ENCODE measurements around the gene METTL26.

METTL26 gene

DNA sequence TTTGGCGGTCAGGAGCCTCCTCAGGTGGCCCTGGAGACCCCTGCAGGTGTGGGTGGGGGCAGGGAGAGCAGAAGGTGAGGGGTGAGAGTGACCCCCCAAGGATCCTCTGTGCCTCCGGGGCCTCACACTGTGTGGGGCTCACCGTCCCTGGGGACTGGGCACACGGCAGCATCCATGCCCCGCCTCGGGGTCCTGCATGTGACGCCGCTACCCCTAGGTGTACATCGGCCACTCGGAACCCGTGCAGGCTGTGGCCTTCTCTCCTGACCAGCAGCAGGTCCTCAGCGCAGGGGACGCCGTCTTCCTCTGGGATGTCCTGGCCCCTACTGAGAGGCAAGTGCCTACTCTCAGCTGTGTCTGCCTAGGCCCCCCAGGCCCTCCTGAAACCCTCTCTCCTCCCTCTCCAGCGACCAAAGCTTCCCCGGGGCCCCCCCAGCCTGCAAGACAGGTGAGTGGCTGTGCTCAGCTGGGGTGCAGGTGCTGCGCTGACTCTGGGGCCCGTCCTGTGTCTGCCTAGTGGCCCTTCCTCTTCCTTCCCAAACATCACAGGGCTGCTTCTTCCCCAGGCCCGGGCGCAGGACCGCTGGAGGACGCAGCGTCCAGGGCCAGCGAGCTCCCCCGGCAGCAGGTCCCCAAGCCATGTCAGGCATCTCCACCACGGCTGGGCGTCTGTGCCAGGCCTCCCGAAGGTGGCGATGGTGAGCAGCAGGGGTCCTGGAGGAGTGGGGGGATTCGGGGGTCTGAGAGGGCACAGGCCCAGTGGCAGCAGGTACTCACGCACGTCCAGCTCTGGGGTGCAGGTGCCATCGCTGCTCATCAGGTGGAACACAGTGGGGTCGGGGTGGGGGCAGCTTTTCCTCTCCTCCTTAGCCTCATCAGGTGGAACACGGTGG, 22.8 kb upstream of the METTL26 start:
- no peak for DNase-seq

DNA sequence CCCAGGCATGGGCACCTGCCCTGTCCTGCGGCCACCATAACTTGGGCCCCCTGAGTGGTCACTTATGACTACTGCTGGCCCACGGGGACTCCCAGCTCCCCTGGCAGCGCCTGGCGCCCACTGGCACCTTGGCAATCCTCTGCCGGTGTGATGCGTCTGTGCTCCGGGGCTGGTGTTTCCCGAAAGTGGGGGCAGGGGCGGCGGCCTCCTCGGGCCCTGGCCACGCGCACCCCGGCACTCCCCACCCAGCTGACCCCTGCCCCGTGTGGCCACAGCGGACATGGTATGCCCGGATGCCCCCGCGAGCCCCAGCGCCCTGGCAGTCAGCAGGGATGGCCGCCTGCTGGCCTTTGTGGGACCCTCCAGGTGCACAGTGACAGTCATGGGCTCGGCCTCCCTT, 21.4 kb upstream of the METTL26 start:
- no peak for DNase-seq

DNA sequence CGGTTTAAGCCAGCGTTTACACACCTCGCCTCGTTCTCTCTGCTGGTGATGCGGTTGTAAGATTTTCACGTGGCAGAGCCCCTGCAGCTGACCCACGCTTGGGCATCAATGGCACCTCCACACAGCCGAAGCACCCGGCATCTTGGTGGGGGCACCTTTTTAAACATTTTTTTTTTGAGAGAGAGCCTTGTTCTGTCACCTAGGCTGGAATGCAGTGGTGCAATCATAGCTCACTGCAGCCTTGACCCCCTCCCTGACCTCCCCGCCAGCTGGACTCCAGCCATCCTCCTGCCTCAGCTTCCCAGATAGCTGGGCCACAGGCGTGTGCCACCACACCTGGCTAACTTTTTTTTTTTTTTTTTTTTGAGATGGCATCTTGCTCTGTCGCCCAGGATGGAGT, 17.9 kb upstream of the METTL26 start:
- DNase-seq, result no peak

DNA sequence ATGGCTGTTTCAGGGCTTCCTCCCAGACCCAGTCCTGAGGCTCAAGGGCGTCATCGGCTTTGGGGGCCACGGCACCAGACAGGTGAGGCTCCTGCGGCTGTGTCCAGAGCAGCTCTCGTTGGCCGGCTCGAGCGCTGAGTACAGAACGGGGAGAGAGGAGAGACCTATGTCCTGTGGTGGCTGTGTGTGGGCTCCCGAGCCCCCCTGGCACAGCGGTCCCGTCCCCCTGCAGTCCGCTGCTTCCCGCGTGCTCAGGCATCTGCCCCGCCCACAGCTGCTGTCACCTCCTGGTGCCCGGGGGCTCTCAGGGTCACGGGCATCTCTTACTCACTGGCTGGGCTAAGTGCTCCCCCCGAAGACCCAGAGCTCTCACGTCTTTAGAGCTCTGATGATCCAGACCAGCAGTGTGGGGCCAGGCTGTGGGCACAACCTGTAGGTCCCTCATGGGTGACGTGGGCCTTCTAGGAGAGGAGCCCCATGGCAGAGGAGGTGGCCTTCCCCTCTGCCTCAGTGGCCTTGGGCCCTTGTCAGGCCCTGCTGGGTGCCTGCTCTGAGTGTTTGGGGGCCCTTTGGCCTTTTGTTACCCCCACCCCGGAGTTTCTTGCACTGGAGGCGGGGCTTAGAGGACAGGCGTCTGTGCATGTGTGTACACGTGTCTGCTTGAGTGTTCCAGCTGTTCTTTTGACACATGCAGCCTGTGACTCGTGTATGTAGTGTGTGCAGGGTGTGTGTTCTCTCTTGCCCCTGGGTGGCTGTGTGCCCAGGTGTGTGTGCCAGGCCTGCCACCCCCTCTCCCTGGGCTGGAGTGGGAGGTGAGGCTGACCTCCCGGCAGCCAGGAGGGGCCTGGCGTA, 16.6 kb upstream of the METTL26 start:
- DNase-seq, result no peak

DNA sequence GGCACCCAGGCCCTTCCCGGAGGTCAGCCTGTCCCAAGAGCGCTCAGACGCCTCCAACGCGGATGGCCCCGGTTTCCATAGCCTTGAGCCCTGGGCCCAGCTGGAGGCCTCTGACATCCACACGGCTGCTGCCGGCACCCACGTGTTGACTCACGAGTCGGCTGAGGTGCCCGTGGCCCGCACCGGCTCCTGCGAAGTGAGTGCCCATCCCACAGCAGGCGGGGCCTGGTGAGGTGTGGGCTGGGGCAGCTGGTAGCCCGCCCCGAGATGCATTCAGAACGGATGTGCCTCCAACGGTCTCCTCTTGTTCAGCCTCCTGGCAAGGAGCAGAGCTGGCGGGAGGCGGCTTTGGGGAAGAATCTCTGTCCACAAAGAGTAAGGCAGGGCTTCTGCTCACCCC, 15.7 kb upstream of the METTL26 start:
- DNase-seq, result no peak

DNA sequence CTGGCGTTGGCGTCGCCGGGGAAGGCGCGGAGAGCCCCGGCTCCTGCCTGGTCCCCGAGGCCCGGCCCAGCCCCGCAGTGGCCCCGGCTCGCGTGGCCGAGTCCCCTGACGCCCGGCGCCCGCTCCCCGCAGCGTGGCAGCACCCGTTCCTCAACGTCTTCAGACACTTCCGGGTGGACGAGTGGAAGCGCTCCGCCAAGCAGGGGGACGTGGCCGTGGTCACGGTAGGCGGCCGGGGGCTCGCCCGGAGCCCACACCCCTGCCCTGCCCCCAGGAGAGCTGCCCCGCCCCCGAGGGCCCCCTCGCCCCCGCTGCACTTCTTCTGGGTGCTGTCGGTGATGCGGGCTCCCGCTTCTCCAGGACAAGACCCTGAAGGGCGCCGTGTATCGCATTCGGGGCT, 13.5 kb upstream of the METTL26 start:
- no peak for DNase-seq

DNA sequence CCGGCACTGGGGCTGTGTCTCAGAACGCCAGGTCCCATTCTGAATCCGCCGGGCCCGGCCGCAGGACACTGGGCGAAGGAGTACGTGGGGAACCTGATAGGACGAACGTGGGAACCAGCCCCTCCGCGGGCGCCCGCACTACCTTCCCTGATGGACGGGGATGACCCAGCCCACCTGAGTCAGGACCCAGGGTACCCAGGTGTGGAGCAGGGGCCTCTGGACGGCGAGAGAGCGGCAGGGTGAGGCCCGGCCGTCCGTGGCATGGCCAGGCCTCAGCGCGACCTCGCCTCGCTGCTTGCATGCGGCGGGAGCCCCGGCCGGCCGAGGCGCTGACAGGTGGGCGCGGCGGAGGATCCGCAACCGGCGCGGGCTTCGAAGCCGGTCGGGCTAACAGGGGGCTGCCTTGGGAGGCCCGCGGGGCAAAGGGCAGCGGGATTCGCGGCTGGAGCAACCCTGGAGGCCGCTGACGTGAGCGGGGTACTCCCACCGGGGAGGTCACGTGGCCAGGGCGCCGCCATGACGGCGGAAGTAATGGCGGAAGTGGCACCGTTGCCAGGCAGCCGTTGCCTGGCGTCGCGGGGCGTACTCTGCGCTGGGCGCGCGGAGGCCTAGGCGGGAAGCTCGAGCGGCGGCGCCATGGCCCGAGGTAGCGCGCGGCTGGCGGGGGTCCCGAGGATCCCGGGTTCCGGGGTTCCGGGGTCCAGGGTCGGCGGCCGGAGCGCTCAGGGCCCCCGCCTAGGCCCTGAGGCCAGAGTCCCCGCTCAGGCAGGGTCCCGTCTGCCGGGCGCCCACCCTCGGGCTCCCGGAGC, 12.9 kb upstream of the METTL26 start, which contains the start of gene WDR90:
Gene WDR90, plus strand, starts transcription at position 585 of the 809 bp plus-strand sequence. Its CDS starts 52 bp downstream, at position 637.
- DNase-seq, result peak; percentile 82

DNA sequence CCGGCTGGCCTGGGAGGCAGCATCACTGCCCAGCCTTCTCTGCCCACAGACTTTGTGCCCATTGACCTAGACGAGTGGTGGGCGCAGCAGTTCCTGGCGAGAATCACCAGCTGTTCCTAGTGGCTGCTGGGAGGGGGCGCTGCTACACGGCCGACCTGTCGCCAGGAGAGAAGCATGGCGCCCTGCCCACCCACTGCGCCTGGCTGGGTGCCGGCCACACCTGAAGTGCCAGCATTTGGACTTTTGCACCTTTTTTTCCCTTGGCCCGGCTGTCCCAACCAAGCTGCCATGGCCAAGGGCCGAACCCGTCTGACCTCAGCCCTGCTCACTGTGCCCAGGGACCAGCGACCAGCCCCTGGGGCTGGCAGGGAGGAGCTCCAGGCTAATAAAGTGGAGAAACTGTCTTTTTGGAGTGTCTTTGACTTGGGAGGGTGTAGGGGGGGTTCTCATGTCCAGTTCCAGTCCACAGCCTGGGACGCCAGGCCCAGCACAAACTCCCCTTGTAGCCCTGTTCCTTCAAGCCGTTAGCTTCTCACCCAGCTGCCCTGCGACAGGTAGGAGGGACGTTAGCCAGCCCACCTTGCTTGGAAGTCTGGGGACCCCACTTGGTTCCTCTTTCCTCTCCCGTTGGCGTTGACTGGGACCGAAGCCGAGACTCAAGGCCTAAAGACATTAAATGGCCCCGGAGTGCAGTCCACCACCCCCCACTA, 12.1 kb upstream of the METTL26 start:
- no peak for DNase-seq

DNA sequence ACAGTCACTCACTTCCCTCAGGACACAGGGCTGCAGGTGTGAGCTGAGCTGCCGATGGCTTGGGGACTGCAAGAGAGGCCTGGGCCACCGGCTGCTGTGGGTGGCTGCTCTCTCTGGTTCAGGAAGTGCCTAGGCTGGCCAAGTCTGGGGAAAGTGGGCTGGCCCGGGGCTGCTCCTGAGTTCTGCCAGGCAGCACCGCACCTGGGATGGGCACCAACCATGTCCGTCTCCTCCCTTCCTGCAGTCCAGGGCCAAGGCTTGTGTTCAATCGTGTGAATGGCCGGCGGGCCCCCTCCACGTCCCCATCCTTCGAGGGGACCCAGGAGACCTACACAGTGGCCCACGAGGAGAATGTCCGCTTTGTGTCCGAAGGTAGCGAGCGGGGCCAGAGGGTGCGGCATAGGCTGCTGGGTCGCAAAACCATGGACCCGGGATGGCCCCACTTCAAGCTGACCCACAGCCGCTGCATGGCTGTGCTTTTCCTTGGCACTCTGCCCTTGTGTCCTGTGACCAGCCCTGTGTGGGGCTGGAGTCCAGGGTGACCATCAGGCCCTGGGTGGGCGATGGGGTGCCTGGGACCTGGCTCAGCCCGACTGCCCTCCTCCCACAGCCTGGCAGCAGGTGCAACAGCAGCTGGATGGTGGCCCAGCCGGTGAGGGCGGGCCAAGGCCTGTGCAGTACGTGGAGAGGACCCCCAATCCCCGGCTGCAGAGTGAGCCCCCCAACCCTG, 11.2 kb upstream of the METTL26 start:
- DNase-seq, result no peak

DNA sequence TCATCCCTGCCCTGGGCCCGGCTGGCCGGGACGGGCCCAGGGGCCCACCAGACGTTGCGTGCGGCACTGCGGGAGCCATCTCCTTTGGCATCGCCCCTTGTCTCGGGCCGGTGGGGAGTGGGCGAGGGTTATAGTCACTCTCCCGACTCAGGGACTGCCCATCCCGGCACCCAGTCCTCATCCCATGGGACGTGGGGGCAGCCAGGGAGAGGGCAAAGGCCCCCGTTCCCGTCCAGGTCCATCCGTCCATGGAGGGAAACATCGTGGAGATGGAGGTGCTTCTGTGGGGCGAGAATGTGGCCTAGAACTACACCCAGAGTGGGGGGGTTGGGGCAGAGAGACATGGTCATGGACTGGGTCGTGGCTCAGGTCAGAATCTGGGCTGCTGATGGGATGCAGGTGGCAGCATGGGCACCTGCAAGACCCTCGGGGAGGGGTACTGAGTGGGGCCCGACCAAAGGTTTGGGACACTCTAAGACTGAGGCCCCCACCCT, 10.6 kb upstream of the METTL26 start:
- DNase-seq, result no peak

DNA sequence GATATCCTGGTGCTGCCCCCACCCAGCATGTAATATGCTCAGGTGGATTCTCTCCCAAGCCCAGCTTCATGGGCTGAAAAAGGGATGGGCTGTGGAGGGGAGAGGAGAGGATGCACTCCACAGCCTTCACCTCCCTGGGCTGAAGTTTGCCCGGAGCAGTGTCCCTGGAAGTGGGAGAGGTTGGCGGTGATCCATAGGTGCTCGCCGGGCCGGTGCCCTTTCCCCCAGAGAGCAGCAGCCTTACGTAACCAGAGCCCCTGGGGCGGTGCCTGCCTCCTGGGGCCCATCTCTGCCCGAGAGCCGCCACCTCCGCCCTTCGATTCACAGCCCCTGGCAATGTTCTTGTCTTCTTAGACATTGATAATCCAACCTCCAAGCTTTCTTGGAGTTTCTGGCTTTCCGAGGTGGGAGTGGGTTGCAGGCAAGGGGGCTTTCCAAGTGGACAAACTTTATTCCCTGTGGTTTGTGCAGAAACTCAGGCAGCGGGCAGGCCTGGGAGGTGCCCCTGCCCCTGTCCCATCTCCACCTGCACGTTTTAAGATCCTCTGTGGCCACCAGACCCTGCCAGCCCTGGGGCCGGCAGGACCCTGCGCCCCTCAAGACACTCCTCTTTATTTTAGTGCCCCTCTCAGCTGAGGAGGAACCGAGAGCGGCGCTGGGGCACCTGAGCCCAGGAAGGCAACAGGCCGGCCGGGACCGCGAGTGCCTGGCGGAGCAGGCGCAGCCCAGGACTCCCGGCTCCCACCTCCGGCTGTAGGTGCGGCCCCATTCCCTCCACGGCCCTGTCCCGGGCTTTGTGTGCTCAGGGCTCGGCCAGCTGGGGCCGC, 10.0 kb upstream of the METTL26 start:
- DNase-seq, result no peak

DNA sequence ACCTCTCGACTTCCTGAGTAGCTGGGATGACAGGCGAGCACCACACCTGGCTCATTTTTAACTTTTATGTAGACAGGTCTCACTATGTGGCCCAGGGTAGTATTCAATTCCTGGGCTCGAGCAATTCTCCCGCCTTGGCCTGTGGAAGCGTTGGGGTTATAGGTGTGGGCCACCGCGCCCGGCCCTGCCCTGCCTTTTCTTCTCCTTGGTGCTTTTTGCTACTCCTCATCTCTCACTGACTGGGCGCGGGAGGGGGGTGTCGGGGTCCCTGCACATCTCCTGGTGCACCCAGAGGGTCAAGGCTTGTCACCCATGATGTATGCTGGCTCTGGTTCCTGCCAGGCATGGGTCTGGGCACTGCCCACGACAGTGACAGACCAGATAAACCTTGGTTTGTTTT, 8.5 kb upstream of the METTL26 start:
- DNase-seq, result no peak

DNA sequence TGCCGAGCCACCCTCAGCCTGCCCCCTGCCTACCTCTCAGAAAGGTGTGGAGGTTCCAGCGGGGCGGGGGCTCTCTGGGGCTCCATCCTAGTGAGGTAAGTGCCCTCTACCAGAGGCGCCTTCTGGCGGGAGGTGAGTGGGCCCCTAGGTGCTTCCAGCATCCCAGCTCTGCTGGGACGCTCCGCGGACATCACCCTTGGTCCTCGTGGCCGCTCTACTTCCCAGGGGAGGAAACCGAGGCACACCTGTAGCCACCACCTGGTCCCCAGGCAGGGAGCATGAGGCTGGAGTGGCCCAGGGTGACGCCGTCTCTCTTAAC, 6.9 kb upstream of the METTL26 start:
- no peak for DNase-seq

DNA sequence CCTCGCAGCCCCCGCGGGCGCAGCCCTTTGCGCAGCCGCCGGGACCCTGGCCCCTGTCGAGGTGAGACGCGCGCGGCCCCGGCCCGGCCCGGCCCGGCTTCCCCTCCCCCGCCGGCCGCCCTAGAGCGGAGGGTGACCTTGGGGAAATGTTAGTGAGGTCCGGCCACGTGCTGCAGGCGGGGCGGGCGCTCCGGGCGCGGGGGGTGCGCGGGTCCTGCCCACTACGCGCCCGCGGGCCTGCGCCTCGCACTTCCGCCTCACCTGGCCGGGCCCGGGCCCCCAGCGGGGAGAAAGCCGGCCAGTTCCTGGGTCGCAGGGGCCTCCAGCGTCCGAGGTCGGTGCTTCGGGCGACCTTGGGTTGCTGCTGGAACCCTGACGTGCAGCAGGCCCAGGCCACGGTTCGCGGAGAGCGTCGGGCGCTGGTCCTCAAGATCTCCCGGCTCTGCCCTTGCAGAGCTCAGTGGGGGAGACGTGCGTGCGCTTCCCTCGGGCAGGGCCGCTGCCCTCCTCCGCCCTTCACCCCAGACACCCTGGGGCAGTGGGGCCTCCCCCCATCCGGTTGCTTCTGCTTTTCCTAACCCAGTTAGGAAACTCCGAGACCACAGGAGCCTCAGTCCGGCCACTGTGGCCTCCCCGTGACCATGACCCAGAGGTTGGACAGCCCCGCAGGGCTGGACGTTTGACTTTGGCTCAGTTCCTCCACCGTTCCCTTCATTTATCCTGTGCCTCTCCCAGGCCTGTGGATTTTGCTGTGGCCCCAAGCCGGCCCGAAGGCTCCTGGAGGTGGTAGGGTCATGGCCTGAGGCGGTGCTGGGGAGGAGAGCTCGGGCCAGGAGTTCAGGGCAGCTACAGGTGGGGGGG, 6.3 kb upstream of the METTL26 start:
- no peak for DNase-seq

DNA sequence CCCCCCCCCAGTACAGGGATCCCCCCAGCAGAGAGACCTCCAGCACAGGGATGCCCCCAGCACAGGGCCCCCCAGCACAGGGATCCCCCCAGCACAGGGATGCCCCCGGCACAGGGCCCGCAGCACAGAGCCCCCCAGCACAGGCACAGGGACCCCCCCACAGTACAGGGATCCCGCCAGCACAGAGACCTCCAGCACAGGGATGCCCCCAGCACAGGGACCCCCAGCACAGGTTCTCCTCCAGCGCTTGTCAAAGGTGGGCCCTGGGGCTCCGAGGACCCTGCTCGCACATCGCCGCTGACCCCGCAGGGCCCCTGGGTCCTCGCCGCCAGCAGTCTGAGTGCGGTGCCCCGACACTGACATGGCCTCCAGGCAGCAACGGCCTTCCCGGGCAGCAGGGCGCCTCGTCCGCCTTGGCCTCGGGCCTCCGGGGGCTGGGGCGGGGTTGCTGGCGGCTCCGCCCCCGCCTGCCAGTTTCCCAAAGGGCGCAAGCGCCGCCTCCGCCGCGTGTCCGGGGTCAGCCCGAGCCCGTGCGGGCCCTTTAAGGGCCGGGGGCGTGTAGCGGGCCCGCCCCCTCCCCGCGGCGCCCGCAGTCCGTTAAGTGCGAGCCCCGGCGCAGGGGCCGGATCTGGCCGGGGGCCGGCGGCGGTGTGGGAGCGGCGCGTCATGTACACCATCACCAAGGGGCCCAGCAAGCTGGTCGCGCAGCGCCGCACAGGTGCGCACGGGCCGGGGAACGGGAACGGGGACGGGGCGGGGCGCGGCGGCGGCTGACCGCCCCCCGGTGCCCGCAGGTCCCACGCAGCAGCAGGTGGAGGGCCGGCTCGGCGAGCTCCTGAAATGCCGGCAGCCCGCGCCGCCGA, 5.5 kb upstream of the METTL26 start, which contains the start of gene MCRIP2:
Gene MCRIP2, plus strand, starts transcription at position 503 of the 863 bp plus-strand sequence. Its CDS starts 164 bp downstream, at position 667.
- DNase-seq, result peak; percentile 39

DNA sequence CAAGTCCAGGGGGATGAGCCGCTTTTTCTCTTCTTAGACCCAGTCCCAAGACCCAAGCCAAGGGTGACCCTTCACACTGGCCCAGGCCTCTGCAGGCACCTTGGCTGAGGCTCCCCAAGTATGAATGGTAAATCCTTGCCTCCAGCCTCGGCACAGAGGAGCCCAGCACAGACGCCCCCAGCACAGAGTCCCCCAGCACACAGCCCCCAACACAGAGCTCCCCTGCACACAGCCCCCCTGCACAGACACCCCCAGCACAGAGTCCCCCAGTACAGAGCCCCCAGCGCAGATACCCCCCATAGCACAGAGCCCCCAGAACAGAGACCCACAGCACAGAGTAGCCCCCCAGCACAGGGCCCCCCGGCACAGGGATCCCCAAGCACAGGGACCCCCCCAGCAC, 4.5 kb upstream of the METTL26 start:
- DNase-seq, result no peak

DNA sequence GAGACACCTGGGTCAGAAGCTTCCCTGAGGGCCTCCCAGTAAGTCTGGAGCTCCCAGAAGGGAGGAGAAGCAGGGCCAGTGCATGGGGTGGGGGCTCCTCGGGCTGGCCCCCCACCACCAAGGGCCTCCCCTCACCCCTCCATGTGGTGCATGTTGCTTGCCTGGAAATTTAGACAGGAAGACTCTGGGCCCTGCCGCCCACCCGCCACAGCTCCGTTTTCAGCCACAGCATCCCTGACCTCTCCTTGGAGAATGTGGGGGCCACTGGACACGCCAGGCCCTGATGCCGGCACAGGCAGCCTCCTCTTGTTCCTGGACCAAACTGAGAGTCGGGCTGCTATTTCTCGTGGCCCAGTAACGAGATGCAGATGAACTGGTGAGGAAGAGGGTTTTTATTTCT, 2.7 kb upstream of the METTL26 start:
- no peak for DNase-seq

DNA sequence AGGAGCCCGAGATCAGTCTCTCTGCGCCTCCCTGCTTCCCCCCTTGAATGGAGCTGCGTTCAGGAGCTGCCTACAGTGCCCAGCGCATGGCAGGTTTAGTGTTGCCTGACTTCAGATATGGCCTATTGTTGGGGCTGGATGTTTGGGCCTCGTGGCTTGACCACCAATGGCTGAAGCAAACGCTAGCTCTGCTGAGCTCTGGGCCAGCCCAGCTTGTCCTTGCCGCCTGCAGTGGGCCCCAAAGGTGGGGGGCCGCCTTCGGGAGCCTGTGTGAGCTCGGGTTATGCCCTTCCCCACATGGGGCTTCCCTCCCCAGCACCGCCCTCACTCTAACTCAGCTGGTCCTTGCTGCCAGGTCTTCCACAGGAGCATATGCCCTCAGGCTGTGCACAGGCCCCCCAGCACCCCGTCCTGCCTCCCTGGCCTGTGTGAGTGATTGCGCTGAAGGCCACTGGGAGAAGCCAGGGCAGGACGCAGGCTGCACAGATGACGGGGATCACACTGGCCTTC, 2.0 kb upstream of the METTL26 start:
- no peak for DNase-seq
